Fibroblast of villous mesenchyme (primary cell): ENCODE results near the gene ZKSCAN8. TPM values are rescaled to one million over a fixed set of nuclear protein-coding genes. Genes with fewer than 3 reads are reported as not detected.

ENCODE experiments used
- DNase-seq: peaks from one replicate; pipeline ENCODE4 v3.0.0-alpha.2; 2010; ENCODE audit warnings: low read depth
- H3K4me3 ChIP-seq: 2 replicates; pipeline ENCODE4 v1.5.1; 2011; ENCODE audit warnings: low read depth, mild to moderate bottlenecking, low read length
- total RNA-seq: library from RNA; depleted of rRNA; stranded (reverse); fragments of >200 nt; gene quantifications from 2 replicates; pipeline ENCODE4 v1.2.3, GENCODE V29; 2012
- TF ChIP-seq, protein P1 (sequence below): IDR thresholded peaks from 2 replicates; pipeline ENCODE4 v1.5.1; 2012; ENCODE audit warnings: low read depth, mild to moderate bottlenecking, low read length; ENCODE audit not compliant: insufficient read depth

ZKSCAN8 gene
- total RNA-seq, 1 donor = 20.3 TPM

DNA sequence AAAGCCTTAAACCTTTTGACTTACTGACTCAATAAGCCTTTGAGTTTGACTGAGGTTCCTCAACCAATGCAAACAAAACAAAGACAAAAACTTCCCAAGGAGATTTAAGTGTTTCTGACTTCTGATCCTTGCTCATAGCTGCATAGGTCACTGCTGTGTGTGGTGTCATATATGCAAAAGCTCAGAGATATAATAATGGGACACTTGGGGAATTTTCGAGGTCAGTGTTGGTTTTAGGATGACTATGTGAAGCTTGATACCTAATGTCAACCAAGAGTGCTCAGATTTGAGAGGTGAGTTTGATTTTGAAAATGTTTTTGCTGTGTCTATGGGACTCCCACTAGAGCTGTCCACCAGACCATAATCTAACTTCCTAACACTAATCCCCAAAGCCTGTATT is 26.2 kb downstream of the ZKSCAN8 start:
- TF ChIP-seq, protein P1, sequence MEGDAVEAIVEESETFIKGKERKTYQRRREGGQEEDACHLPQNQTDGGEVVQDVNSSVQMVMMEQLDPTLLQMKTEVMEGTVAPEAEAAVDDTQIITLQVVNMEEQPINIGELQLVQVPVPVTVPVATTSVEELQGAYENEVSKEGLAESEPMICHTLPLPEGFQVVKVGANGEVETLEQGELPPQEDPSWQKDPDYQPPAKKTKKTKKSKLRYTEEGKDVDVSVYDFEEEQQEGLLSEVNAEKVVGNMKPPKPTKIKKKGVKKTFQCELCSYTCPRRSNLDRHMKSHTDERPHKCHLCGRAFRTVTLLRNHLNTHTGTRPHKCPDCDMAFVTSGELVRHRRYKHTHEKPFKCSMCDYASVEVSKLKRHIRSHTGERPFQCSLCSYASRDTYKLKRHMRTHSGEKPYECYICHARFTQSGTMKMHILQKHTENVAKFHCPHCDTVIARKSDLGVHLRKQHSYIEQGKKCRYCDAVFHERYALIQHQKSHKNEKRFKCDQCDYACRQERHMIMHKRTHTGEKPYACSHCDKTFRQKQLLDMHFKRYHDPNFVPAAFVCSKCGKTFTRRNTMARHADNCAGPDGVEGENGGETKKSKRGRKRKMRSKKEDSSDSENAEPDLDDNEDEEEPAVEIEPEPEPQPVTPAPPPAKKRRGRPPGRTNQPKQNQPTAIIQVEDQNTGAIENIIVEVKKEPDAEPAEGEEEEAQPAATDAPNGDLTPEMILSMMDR = no peak
- DNase-seq = no peak
- H3K4me3 ChIP-seq = no peak overlapping the region

DNA sequence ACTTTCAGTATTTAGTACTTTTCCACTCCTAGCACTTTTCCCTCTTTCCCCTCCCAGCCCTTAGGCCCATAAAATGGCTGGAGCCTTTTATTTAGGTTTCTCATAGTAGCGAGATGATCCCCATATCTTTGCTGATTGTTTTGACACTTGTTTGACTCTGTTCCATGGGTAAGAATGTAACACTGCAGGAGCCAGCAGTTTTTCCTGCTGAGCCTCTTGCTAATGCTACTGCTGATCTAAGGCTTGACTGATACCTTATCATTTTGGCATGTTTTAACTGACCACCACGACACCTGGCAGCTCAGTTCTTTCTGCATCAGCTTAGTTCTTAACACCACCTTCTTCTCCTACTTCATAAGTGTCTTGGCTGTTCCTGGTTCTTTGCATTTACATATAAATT is 29.6 kb downstream of the ZKSCAN8 start:
- H3K4me3 ChIP-seq = no peak overlapping the region
- TF ChIP-seq, protein P1 = no peak
- peak; percentile 3 for DNase-seq

DNA sequence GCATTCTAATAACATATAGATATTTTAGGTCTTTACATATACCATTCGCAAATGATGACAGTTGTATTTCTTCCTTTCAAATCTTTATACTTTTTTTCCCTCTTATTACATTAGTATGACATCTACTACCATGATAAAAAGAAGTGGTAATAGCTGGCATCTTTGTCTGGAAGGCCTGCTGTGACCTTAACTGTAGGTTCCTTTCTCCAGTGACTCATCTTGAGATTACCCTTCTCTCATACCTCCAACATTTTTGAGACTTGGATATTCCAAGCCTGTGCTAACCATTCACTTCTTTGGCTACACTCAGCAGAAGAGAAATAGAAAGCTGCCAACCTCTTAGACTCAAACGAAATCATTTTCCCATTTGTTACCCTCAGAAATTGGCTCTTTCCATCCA is 30.3 kb downstream of the ZKSCAN8 start:
- TF ChIP-seq, protein P1 = no peak
- H3K4me3 ChIP-seq = no peak overlapping the region
- DNase-seq = no peak

DNA sequence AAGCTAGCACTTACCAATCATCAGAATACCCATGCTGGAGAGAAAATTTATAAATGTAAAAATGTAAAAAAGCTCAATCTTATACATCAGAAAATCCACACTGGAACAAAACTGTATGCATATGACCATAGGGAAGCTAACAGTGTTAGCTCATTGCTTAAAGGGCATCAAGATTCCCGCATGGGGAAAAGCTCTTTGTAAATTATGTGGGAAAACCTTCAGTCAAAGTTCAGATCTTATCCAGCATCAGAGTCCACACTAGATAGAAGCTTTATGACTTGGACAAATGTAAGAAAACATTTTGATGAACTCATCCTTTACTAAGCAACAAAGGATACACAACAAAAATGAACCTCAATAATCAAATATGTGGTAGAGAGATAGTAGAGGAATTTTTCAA is 34.7 kb downstream of the ZKSCAN8 start:
- H3K4me3 ChIP-seq = no peak overlapping the region
- TF ChIP-seq, protein P1 = no peak

DNA sequence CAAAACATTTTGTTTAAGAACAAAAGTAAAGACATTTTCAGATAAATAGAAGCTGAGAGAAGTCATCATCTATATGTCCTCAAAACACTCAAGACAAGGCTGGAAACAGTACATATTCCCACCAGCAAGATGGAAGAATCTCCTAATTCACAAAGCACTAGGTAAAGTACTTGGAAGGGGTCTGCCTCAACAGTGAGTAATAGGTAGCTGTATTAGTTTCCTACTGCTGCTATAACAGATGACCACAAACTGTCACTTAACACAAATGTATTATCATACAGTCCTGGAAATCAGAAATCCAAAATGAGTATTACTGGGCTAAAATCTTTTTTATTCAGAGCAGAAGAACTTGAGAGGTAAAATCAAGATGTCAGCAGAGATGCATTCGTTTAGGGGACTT is 40.6 kb downstream of the ZKSCAN8 start:
- DNase-seq = no peak
- TF ChIP-seq, protein P1 = no peak
- no peak overlapping the region for H3K4me3 ChIP-seq

More for the DNA sequence above, 34.7 kb downstream of the ZKSCAN8 start:
- DNase-seq = no peak

DNA sequence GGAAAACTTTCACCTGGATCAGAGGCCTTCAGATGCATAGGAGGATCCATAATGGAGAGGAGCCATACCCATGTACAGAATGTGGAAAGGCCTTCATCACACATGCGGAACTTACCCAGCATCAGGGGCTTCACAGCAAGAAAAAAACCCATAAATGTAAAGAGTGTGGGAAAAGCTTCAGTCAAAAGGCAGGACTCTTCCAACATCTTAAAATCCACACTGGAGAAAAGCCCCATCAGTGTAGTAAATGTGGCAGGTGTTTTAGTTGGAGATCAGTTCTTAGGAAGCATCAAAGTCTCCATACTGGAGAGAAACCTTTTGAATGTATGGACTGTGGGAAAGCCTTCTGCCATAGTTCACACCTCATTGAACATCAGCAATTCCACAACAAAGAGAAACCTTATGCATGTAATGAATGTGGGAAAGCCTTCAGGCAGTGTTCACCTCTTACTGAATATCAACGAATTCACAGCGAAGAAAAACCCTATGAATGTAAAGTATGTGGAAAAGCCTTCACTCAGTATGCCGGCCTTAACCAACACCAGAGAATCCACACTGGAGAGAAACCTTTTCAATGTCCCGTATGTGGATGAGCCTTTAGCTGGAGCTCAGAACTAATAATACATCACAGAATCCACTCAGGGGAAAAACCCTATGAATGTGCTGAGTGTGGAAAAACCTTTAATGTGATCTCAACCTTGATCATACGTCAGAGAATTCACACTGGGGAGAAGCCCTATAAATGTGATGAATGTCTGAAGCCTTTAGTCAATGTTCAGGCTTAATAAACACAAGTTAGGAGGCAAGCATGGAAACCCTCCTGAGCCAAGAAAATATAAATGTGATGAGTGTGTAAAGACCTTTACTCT is 46.7 kb downstream of the ZKSCAN8 start:
- DNase-seq = no peak
- TF ChIP-seq, protein P1 = no peak
- no peak overlapping the region for H3K4me3 ChIP-seq
